Fibroblast of upper back skin (primary cell): ENCODE measurements around the gene UBE2D4.
"Not testable (repeated sequence)": the region's sequence is repeated elsewhere in the genome, so short reads cannot be mapped to it uniquely, and the experiment has no call there.

Experiments used
- DNase-seq: peaks from one replicate; pipeline ENCODE4 v3.0.0-alpha.2; 2013

Gene UBE2D4

GRCh38 chr7:43914795-43915194 lies 11.4 kb upstream of the UBE2D4 start:
- DNase-seq = no peak

DNA sequence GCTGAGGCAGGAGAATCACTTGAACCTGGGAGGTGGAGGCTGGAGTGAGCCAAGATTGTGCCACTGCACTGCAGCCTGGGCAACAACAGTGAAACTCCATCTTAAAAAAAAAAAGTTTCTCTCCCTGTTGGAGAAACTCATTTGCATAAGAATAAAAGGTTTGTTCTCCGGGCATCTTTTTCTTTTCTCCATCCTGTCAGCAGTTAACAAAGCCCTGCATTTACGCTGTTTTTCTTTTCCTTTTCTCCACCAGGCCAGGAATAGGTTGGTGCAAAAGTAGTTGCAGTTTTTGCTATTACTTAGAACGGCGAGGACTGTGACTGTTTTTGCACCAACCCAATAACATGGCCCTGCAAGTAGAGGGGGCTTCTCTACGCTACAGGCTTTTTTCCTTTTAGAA lies 10.3 kb upstream of the UBE2D4 start:
- DNase-seq = no peak

GRCh38 chr7:43921423-43921822 lies 4.8 kb upstream of the UBE2D4 start:
- DNase-seq = no peak

GRCh38 chr7:43922726-43923125 lies 3.5 kb upstream of the UBE2D4 start:
- no peak for DNase-seq

GRCh38 chr7:43926798-43927123 lies 525 bp downstream of the UBE2D4 start:
- DNase-seq = no peak

DNA sequence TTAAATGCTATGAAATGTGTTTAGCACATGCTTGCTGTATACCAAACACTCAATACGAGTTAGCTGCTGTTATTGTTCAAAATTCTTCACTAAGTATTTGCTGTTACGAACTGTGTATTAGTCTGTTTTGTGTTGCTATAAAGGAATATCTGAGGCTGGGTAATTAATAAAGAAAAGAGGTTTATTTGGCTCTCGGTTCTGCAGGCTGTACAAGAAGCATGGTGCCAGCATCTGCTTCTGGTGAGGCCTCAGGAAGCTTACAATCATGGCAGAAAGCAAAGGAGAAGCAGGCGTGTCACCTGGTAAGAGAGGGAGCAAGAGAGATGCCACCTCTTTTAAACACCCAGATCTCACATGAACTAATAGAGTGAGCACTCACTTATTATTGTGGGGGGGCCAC lies 1.6 kb downstream of the UBE2D4 start:
- DNase-seq = no peak

GRCh38 chr7:43929529-43930457 lies 3.6 kb downstream of the UBE2D4 start:
- DNase-seq = no peak

- DNase-seq = no peak
Measured at GRCh38 chr7:43931346-43931745, 5.1 kb downstream of the UBE2D4 start.

GRCh38 chr7:43933902-43934560 lies 7.8 kb downstream of the UBE2D4 start:
- DNase-seq = no peak

DNA sequence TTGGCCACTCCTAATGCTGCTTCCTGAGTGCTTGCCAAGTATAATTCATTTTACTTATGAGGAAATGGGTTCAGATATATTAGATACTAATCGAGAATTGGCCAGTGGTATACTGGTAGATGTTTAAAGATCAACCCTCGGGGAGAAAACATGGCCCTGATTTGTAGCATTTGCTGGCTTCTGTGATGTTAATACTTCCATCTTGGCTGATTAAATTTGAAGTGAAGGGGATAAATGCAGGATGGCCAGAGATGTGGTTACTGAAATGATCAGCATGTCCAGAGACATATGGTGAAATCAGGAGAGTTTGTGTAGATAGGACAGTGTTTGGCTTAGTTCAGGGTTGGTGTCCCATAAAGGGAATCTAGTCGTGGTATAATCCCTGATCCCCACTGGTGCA lies 11.2 kb downstream of the UBE2D4 start:
- no peak for DNase-seq

- DNase-seq = no peak
Measured at GRCh38 chr7:43938892-43939482, 12.8 kb downstream of the UBE2D4 start.

- DNase-seq = no peak
Measured at GRCh38 chr7:43942250-43942649, 16.0 kb downstream of the UBE2D4 start.

- no peak for DNase-seq
Measured at GRCh38 chr7:43942997-43943396, 16.8 kb downstream of the UBE2D4 start.

GRCh38 chr7:43943417-43944187 lies 17.4 kb downstream of the UBE2D4 start:
- DNase-seq = no peak

DNA sequence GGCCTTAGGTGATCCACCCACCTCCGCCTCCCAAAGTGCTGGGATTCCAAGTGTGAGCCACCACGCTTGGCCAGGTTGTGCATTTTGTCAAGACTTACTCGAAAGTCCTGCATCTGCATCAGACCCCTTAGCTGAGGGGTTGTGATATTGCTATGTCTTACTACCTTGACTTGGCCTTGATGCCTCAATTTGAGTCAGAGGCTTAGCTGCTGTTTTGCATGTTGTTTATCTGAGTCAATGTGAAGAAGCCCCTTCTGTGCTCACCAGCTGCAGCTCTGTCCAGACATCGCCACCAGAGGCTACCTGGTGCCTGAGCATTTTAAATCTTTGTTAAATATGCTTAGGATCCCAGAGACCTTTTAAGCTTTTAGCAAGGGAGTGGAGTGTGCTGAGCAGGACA lies 18.1 kb downstream of the UBE2D4 start:
- no peak for DNase-seq

DNA sequence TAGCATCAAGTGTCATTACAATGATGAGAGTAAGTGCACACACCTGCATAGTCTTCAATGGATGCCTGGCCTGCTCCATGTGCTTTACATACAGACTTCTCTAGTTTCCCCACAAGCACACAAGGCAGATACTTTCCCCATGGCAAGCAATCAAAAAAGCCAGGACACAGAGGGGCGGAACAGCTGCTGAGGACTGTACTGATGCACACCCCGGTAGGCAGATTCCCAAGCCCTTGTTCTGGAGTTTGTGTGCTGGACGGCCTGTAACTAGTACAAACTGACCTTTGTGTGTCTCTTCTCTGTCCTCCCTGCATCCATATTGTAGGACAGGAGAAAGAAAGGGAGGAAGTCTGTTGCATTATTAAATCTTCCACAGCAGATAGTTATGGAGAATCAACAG lies 25.8 kb downstream of the UBE2D4 start:
- DNase-seq = no peak

DNA sequence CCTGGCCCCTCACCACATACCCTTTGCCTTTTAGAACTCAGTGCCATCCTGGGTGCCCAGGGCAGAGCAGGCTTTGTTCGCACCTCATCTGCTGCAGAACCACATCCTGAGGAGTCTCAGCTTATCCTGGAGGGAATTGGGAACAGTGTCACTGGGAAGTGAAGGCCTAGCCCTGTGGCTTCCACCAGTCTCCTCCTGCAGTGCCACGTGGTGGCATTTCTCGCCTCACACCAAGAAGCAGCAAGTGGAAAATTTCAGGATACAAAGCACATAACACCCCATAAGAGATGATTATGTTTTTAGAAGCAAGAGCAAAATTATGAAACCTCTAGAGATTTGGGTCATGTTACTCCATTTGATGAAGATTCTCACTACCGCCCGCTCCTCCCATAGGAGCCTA lies 26.8 kb downstream of the UBE2D4 start:
- no peak for DNase-seq

- peak; percentile 38 for DNase-seq
Measured at GRCh38 chr7:43954524-43955228, 28.4 kb downstream of the UBE2D4 start.

GRCh38 chr7:43956027-43956426 lies 29.8 kb downstream of the UBE2D4 start:
- no peak for DNase-seq

GRCh38 chr7:43960933-43961332 lies 34.7 kb downstream of the UBE2D4 start:
- no peak for DNase-seq

- not testable (repeated sequence) for DNase-seq
Measured at GRCh38 chr7:43966392-43966791, 40.2 kb downstream of the UBE2D4 start.

DNA sequence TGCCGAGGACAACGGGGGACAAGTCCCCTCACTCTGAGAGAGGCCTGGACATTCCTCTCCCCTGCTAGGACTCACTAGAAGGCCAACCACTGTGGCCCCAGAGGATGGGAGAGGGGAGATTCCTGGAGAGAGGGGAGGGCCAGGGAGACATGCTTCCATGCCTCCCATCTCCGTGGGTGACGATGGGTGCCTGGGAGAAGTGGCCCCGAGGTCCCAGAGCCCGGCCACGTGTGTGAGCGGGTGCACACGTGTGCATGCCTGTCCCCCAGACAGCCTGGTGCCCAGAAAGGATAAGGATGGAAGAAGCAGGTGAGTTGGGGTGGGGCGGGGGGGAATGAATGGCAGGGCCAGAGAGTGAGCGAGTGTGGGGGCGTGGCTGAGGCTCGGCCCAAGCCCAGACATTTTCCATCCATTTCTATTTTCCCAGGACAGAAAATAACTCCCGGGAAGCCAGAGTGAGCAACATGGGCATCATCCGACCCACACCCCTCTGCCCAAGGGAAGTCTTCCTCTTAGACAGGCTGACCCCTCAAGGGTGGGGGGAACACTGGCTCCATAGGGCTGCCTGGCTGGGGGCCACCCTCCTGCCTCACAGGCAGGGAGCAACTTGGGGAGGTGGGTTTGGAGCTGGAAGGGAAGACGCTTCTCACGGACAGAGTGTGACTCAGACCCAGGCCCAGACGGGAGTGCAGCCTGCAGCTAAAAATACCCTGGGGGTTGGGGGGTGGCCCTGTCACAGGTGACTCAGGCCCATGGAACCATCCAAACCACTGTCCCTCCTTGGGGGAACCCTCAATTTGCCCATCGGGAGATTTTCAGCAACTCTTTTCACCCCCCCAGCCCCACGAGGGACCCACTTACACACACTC lies 42.2 kb downstream of the UBE2D4 start:
- DNase-seq = not testable (repeated sequence)
